ENCODE data around the gene HELT. TPM values are rescaled to one million over a fixed set of nuclear protein-coding genes. Genes with fewer than 3 reads are reported as not detected.
A peak's percentile ranks its signal among the peaks of the same experiment; 100 is the strongest.

HELT gene
- total and polyA plus RNA-seq, 5 donors = not detected

DNA sequence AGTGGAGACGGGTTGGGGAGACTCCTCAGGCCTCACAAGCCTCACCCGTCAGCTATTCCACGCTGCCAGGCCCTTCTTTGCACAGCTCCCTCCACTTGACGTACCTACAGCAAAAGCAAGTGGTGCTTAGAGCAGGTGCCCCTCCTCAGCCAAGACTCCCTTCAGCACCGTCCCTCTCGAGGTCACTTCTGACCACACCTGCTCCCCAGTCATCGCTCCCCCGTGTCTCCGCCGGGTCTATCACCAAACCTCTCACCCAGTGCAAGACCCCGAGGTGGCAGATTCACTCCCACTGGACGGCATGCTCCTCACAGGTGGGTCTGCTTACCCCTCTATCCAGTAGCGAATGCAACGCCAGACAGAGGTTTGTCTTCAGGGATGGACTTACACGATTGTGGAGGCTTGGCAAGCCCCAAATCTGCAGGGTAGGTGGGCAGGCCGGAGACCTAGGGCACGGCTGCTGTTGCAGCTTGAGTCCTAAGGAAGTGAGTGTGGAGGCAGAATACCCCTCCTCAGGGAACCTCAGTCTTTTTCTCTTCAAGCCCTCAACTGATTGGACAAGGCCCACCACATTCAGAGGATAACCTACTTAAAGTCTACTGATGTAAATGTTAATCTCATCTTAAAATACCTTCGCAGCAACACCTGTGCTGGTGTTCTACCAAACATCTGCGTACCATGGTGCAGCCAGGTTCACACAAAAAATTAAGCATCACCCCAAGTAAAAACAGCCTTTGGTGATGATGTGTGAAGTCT, 14.5 kb upstream of the HELT start:
- Histone ChIP-seq H3K9me3 (ENCODE audit: control insufficient read depth, low read length) (no peaks in the 10 kb centered on the region), H3K4me3 (ENCODE audit: low read length) (no peak overlapping the region), H3K4me1 (ENCODE audit: control insufficient read depth, insufficient read depth, low read length) (no peaks in the 10 kb centered on the region), H3K27ac (ENCODE audit: low read length) (no peak overlapping the region), H3K27me3 (ENCODE audit: control insufficient read depth, insufficient read depth) (no peaks in the 10 kb centered on the region)
- 91% methylated on average over 19 of the region's 19 CpGs for WGBS
- intact Hi-C loops (cut with DNase I) = no loop called here
- no peak for ATAC-seq
- DNase-seq = no peak

GRCh38 chr4:185004562-185005218, 13.6 kb upstream of the HELT start:
- no peaks in the 10 kb centered on the region for H3K4me1 ChIP-seq (ENCODE audit: control insufficient read depth, insufficient read depth, low read length)
- H3K27ac ChIP-seq (ENCODE audit: low read length) = no peak overlapping the region
- intact Hi-C loops (cut with DNase I) = no loop called here
- DNase-seq (peak in 2 of 3 donors; percentile 42 to 70), ATAC-seq (peak; percentile 77 to 81)
- no peaks in the 10 kb centered on the region for H3K27me3 ChIP-seq (ENCODE audit: control insufficient read depth, insufficient read depth)
- no peaks in the 10 kb centered on the region for H3K9me3 ChIP-seq (ENCODE audit: control insufficient read depth, low read length)
- WGBS = 14% methylated on average over 22 of the region's 22 CpGs
- H3K4me3 ChIP-seq (ENCODE audit: low read length) = no peak overlapping the region

- H3K4me1 ChIP-seq (ENCODE audit: control insufficient read depth, insufficient read depth, low read length) = no peaks in the 10 kb centered on the region
- H3K27ac ChIP-seq (ENCODE audit: low read length) = no peak overlapping the region
- peak; percentile 92 to 93 for ATAC-seq
- no peaks in the 10 kb centered on the region for H3K27me3 ChIP-seq (ENCODE audit: control insufficient read depth, insufficient read depth)
- WGBS = 6% methylated on average over 22 of the region's 22 CpGs
- no peaks in the 10 kb centered on the region for H3K9me3 ChIP-seq (ENCODE audit: control insufficient read depth, low read length)
- no peak overlapping the region for H3K4me3 ChIP-seq (ENCODE audit: low read length)
- DNase-seq = peak; percentile 87 to 94 (median 90)
- intact Hi-C loops (cut with DNase I) = no loop called here
Observed at GRCh38 chr4:185005219-185005819, 13.0 kb upstream of the HELT start.

GRCh38 chr4:185011408-185011807, 6.9 kb upstream of the HELT start:
- Histone ChIP-seq H3K4me3 (ENCODE audit: low read length) (no peak overlapping the region), H3K27ac (ENCODE audit: low read length) (no peak overlapping the region), H3K9me3 (ENCODE audit: control insufficient read depth, low read length) (no peaks in the 10 kb centered on the region), H3K27me3 (ENCODE audit: control insufficient read depth, insufficient read depth) (no peaks in the 10 kb centered on the region), H3K4me1 (ENCODE audit: control insufficient read depth, insufficient read depth, low read length) (no peaks in the 10 kb centered on the region)
- intact Hi-C loops (cut with DNase I) = no loop called here
- ATAC-seq (no peak), DNase-seq (no peak)
- WGBS = 28% methylated on average over 8 of the region's 8 CpGs

DNA sequence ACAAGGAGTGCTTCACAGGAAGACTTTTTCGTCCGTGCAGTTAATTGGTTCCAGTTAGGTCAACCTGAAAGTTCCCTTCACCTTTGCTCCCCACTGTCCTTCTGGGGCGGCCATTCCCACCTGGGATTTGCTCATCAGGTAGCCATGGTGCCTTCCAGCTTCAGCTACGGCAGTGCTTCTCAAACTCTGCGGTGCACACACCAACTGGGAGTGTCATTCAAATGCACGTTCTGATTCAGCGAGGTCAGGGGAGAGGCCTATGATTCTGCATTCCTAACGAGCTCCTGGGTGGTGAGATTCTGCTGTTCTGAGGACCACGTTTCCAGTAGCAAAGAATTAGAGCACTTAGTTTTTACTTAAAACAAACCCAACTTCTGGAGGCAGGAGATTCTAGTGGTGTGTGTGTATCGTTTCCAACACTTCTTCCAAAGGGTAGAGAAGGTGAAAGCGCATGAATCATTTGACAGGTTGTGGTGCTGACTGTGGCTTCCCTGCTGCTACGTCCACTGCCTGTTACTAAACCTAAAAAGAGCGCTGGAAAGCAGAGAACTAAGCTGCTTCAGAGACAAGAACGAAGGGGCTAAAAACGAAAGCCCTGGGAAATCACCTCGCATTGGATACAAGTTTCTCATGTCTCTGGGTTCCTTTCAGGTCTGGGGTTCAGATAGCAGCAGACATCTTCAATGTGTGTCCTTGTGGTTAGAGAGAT, 4.7 kb upstream of the HELT start:
- Histone ChIP-seq H3K4me1 (ENCODE audit: control insufficient read depth, insufficient read depth, low read length) (no peaks in the 10 kb centered on the region), H3K4me3 (ENCODE audit: low read length) (no peak overlapping the region), H3K27ac (ENCODE audit: low read length) (no peak overlapping the region), H3K27me3 (ENCODE audit: control insufficient read depth, insufficient read depth) (peaks cover 2% of the 10 kb centered on the region), H3K9me3 (ENCODE audit: control insufficient read depth, low read length) (no peaks in the 10 kb centered on the region)
- WGBS = 32% methylated on average over 16 of the region's 16 CpGs
- intact Hi-C loops (cut with DNase I) = no loop called here
- no peak for DNase-seq
- peak in 1 of 2 donors; percentile 41 for ATAC-seq

DNA sequence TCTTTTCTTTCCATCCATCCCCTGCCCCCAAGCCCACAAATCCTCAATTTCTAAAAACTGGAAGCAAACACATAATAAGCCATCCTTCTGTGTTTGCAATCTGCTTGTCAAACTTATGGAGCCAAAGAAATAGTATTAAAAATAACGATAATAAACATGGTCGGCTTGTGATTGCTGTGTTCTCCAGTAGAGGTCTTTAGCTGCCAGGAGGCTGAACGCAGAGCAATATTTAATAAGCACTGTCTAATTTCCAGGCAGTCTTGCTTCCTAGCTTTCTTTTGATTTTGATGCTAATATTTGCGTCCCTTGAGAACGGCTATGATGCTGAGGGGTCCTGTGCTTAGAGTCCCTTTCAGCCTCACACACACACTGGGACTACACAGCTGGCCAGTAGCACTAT, 3.2 kb upstream of the HELT start:
- H3K27ac ChIP-seq (ENCODE audit: low read length) = no peak overlapping the region
- peaks cover 2% of the 10 kb centered on the region for H3K27me3 ChIP-seq (ENCODE audit: control insufficient read depth, insufficient read depth)
- ATAC-seq (no peak), DNase-seq (no peak)
- H3K4me1 ChIP-seq (ENCODE audit: control insufficient read depth, insufficient read depth, low read length) = peaks cover 2% of the 10 kb centered on the region
- no peak overlapping the region for H3K4me3 ChIP-seq (ENCODE audit: low read length)
- intact Hi-C loops (cut with DNase I) = no loop called here
- no peaks in the 10 kb centered on the region for H3K9me3 ChIP-seq (ENCODE audit: control insufficient read depth, low read length)
- WGBS = 45% methylated on average over 5 of the region's 5 CpGs

DNA sequence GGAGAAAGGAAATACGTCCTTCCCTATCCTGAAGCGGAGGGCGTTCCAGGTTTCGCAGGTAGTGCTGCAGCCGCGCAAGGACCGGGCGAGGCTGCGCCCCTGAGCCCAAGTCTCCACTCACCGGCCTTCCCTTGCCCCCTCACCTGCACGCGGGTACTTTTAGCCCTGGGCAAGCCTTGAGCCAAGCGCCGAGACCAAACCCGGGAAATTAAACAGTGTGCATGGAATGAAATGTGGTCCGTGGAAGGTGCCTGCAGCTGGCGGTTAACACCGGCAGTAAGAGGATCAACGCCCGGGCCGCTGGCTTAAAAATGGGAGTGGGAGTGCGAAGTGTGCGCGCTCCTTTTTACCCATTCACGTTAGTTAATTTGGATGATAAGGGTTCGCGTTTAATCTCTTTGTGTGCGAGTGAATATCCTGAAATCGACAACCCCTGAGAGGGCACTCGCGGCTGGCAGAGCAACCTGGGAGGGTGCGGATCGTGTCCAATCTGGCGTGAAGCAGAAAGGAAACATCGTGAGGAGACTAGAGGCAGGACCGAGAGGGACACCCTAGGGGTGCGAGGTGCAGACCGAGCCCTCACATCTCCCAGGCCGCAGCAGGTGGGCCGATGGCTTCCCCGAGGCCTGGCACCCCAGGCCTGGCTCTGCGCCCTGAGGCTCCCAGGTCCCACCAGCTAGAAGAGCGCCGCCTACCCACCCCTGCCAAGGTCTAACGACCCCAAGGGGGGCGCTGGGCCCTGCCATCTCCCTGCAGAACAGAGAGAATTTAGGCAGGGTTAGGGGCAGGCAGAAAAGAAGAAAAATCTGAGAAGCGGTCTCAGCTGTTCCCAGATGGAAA, 2.0 kb upstream of the HELT start:
- DNase-seq (no peak), ATAC-seq (no peak)
- WGBS = 4% methylated on average over 47 of the region's 47 CpGs
- H3K27me3 ChIP-seq (ENCODE audit: control insufficient read depth, insufficient read depth) = peaks cover 2% of the 10 kb centered on the region
- no peak overlapping the region for H3K4me3 ChIP-seq (ENCODE audit: low read length)
- H3K27ac ChIP-seq (ENCODE audit: low read length) = no peak overlapping the region
- intact Hi-C loops (cut with DNase I) = no loop called here
- no peaks in the 10 kb centered on the region for H3K9me3 ChIP-seq (ENCODE audit: control insufficient read depth, low read length)
- H3K4me1 ChIP-seq (ENCODE audit: control insufficient read depth, insufficient read depth, low read length) = peaks cover 4% of the 10 kb centered on the region

DNA sequence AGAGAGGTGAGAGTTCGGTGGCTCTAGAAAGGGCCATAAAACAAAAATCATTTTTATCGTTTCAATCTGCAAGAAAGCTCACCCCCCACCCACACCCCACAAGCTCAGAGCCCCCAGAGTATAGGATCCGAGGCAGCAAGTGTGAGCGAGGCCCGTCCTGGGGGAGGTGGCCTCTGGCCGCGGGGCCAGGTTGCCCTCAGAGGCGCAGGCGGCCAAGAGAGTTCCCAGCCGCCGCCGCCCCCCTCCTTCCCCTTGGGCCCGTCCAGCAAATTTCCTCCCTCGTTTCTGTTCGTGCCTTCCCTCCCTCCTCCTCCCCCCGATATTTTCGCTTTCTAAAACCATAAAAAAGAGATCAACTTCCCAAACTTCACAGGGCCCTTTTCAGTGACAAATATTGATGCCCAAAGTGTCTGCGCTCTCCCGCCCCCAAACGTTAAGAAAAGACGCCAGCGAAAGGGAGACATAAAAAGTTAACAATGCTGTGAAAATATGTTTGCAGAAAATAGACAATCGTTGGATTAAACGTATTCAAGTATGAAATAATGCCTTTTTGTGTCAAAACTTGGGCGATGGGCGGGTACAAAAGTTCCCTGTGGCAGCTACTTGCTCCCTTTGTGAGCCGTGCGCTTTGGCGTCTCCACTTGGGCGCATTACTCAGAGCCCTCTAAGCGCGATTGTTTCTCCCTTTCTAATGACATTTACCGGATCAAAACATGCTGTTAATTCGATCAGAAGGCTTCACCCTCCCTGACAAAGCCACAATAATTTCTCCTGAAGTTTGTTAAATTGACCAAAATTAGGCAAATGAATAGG, 1.1 kb upstream of the HELT start:
- H3K4me3 ChIP-seq (ENCODE audit: low read length) = no peak overlapping the region
- intact Hi-C loops (cut with DNase I) = no loop called here
- 3% methylated on average over 34 of the region's 34 CpGs for WGBS
- peaks cover 4% of the 10 kb centered on the region for H3K4me1 ChIP-seq (ENCODE audit: control insufficient read depth, insufficient read depth, low read length)
- ATAC-seq = no peak
- H3K9me3 ChIP-seq (ENCODE audit: control insufficient read depth, low read length) = no peaks in the 10 kb centered on the region
- H3K27me3 ChIP-seq (ENCODE audit: control insufficient read depth, insufficient read depth) = peaks cover 2% of the 10 kb centered on the region
- no peak for DNase-seq
- no peak overlapping the region for H3K27ac ChIP-seq (ENCODE audit: low read length)

DNA sequence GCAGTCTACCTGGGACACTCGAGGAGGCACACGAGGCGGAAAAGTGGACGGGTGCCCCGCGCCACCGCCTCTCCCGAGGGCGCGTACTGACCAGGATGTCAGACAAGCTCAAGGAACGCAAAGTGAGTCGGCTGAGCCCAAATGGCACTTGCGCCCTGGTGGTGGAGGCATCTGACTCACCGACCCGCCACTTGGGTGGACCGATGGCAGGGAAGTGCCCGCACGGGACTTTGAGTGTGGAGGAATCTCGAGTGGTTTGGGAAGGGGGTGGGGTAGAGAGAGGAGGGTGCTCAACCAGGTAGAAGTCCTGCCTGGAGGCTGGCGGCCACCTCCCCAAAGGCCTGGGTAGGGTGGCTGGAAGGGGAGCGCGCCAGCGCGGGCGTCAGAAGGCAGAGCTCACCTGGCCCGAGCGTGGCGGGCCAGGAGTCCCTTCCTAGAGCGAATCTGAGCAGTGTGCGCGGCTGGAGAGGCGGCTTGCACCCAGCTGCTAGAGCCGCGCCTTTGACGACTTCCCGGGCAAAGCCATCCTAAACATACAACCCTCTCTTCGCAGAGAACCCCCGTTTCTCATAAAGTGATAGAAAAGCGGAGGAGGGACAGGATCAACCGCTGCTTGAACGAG, 655 bp downstream of the HELT start:
- intact Hi-C loops (cut with DNase I) = no loop called here
- 2% methylated on average over 41 of the region's 41 CpGs for WGBS
- H3K27ac ChIP-seq (ENCODE audit: low read length) = no peak overlapping the region
- H3K27me3 ChIP-seq (ENCODE audit: control insufficient read depth, insufficient read depth) = peaks cover 2% of the 10 kb centered on the region
- peaks cover 4% of the 10 kb centered on the region for H3K4me1 ChIP-seq (ENCODE audit: control insufficient read depth, insufficient read depth, low read length)
- H3K4me3 ChIP-seq (ENCODE audit: low read length) = no peak overlapping the region
- H3K9me3 ChIP-seq (ENCODE audit: control insufficient read depth, low read length) = no peaks in the 10 kb centered on the region
- DNase-seq (no peak), ATAC-seq (no peak)

Measured in right cardiac atrium (tissue), 5 donors.